WTC11 (cell line): Measurements from ENCODE around the gene RANBP17. TPM values are rescaled to one million over a fixed set of nuclear protein-coding genes. Genes with fewer than 3 reads are reported as not detected.

Experiments used
- ATAC-seq: fragments of 200-7000 bp; cut with Tn5 transposase; 2 replicates; pipeline ENCODE4 v1.10.0; 2021; ENCODE audit warnings: mild to moderate bottlenecking, moderate library complexity
- CTCF ChIA-PET: fragments of 300-600 bp; sonication (Branson Sonifier 250); formaldehyde crosslinking; loops from one replicate; lab custom pipeline; 2021; ENCODE audit warnings: antibody characterized with exemption; lab: Charles Lee
- POLR2A ChIA-PET: fragments of 350-600 bp; sonication (Branson Sonifier 250); formaldehyde crosslinking; loops from one replicate; lab custom pipeline; 2021; ENCODE audit warnings: antibody characterized with exemption; lab: Charles Lee
- DNase-seq: peaks from one replicate; pipeline ENCODE4 v3.0.0; 2021; ENCODE audit warnings: low spot score
- H3K27ac Mint-ChIP-seq: 2 replicates; pipeline ENCODE4 v1.8.0; 2021; ENCODE audit warnings: mixed read lengths
- H3K27me3 Mint-ChIP-seq: 2 replicates; pipeline ENCODE4 v1.8.0; 2021; ENCODE audit warnings: low read depth, mild to moderate bottlenecking, moderate library complexity, mixed read lengths
- H3K36me3 Mint-ChIP-seq: 2 replicates; pipeline ENCODE4 v1.8.0; 2021; ENCODE audit warnings: mixed read lengths
- H3K4me1 Mint-ChIP-seq: 2 replicates; pipeline ENCODE4 v1.8.0; 2022; ENCODE audit warnings: mixed read lengths
- H3K4me3 Mint-ChIP-seq: 2 replicates; pipeline ENCODE4 v1.8.0; 2021; ENCODE audit warnings: mild to moderate bottlenecking, moderate library complexity, mixed read lengths
- H3K9me3 Mint-ChIP-seq: 2 replicates; pipeline ENCODE4 v1.8.0; 2021; ENCODE audit warnings: mixed read lengths
- ATF1 ChIP-seq: sonication (generic); formaldehyde crosslinking; IDR thresholded peaks from 2 replicates; pipeline ENCODE4 v1.8.1; 2023; ENCODE audit warnings: mild to moderate bottlenecking, moderate library complexity, missing genetic modification reagents
- IRF2 ChIP-seq: sonication (generic); formaldehyde crosslinking; IDR thresholded peaks from 2 replicates; pipeline ENCODE4 v1.8.0; 2022; ENCODE audit warnings: low read depth, missing genetic modification reagents, borderline replicate concordance
- JAZF1 ChIP-seq: fragments of 250-450 bp; sonication (Bioruptor Pico); IDR thresholded peaks from 2 replicates; pipeline ENCODE4 v1.9.0; 2021; ENCODE audit warnings: moderate library complexity, mild to moderate bottlenecking, inconsistent platforms
- KAT7 ChIP-seq: sonication (generic); formaldehyde crosslinking; IDR thresholded peaks from 2 replicates; pipeline ENCODE4 v1.8.1; 2023; ENCODE audit warnings: missing genetic modification reagents, mild to moderate bottlenecking, borderline replicate concordance
- MXD4 ChIP-seq: fragments of 250-450 bp; sonication (Bioruptor Pico); IDR thresholded peaks from 2 replicates; pipeline ENCODE4 v1.8.0; 2021; ENCODE audit warnings: mild to moderate bottlenecking, moderate library complexity, borderline replicate concordance
- RELA ChIP-seq: sonication (generic); formaldehyde crosslinking; IDR thresholded peaks from 2 replicates; pipeline ENCODE4 v1.8.1; 2022; ENCODE audit warnings: missing genetic modification reagents, mild to moderate bottlenecking, borderline replicate concordance
- SMAD4 ChIP-seq: sonication (generic); formaldehyde crosslinking; IDR thresholded peaks from 2 replicates; pipeline ENCODE4 v1.8.0; 2022; ENCODE audit warnings: mild to moderate bottlenecking, missing genetic modification reagents
- ZNF121 ChIP-seq: sonication (generic); formaldehyde crosslinking; IDR thresholded peaks from 2 replicates; pipeline ENCODE4 v1.8.0; 2023; ENCODE audit warnings: missing genetic modification reagents
- ZNF232 ChIP-seq: sonication (generic); formaldehyde crosslinking; IDR thresholded peaks from 2 replicates; pipeline ENCODE4 v1.8.0; 2022; ENCODE audit warnings: mild to moderate bottlenecking, missing genetic modification reagents
- ZNF263 ChIP-seq: sonication (generic); formaldehyde crosslinking; IDR thresholded peaks from 2 replicates; pipeline ENCODE4 v1.8.1; 2022; ENCODE audit warnings: low read depth, mild to moderate bottlenecking, moderate library complexity, missing genetic modification reagents
- ZNF317 ChIP-seq: sonication (generic); formaldehyde crosslinking; IDR thresholded peaks from 2 replicates; pipeline ENCODE4 v1.8.1; 2023; ENCODE audit warnings: low read depth, mild to moderate bottlenecking, moderate library complexity, missing genetic modification reagents, borderline replicate concordance
- total RNA-seq: library from RNA; stranded (reverse); gene quantifications from 3 replicates; pipeline ENCODE4 v1.2.3, GENCODE V29; 2021
- TF ChIP-seq, protein P1 (sequence below): fragments of 250-450 bp; sonication (Bioruptor Pico); conservative IDR thresholded peaks from 2 replicates; pipeline ENCODE4 v1.9.0; 2021; ENCODE audit warnings: mild to moderate bottlenecking
- TF ChIP-seq, protein P2 (sequence below): sonication (generic); formaldehyde crosslinking; IDR thresholded peaks from 2 replicates; pipeline ENCODE4 v1.8.0; 2022; ENCODE audit warnings: mild to moderate bottlenecking, missing genetic modification reagents
- TF ChIP-seq, protein P3 (sequence below): sonication (generic); formaldehyde crosslinking; IDR thresholded peaks from 2 replicates; pipeline ENCODE4 v1.8.1; 2023; ENCODE audit warnings: mild to moderate bottlenecking, missing genetic modification reagents, borderline replicate concordance
- TF ChIP-seq, protein P4 (sequence below): fragments of 250-450 bp; sonication (Bioruptor Pico); IDR thresholded peaks from 2 replicates; pipeline ENCODE4 v1.9.0; 2021; ENCODE audit warnings: moderate library complexity, mild to moderate bottlenecking, inconsistent platforms, borderline replicate concordance
- TF ChIP-seq, protein P5 (sequence below): fragments of 250-450 bp; sonication (Bioruptor Pico); IDR thresholded peaks from 2 replicates; pipeline ENCODE4 v1.8.0; 2021; ENCODE audit warnings: mild to moderate bottlenecking
- TF ChIP-seq, protein P6 (sequence below): sonication (generic); formaldehyde crosslinking; conservative IDR thresholded peaks from 2 replicates; pipeline ENCODE4 v1.8.1; 2022; ENCODE audit warnings: mild to moderate bottlenecking, missing genetic modification reagents
- TF ChIP-seq, protein P7 (sequence below): sonication (generic); formaldehyde crosslinking; IDR thresholded peaks from 2 replicates; pipeline ENCODE4 v1.8.1; 2023; ENCODE audit warnings: mild to moderate bottlenecking, moderate library complexity, missing genetic modification reagents

Gene RANBP17
- total RNA-seq, 1 experiment from 2014 or later = 23.1 TPM

DNA sequence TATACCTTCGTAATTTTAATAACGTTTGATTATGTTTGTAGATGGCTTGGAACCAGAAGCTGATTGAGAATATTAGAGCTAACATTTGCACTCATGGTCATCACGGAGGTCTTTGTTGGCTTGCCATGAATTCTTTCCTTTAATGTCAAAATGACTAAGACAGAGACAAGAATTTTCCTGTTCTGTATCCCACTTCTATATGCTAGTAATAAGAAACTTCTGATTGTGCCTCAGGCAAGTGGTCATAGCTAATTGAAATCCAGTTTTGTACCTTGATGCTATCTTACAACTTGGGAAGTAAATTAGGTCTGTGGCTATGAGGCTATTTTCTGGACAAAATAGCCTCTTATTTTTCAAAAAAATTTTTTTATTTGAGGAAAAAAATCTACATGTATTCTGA is 167.6 kb downstream of the RANBP17 start (continued):
- TF ChIP-seq ZNF263 = no peak
- TF ChIP-seq KAT7 (CRISPR knock-in tag) = no peak
- no peak for TF ChIP-seq ZNF232 (CRISPR knock-in tag)
- TF ChIP-seq IRF2 = no peak
- TF ChIP-seq ZNF121 (CRISPR knock-in tag) = no peak
- TF ChIP-seq, all 79 proteins: peak for 0

DNA sequence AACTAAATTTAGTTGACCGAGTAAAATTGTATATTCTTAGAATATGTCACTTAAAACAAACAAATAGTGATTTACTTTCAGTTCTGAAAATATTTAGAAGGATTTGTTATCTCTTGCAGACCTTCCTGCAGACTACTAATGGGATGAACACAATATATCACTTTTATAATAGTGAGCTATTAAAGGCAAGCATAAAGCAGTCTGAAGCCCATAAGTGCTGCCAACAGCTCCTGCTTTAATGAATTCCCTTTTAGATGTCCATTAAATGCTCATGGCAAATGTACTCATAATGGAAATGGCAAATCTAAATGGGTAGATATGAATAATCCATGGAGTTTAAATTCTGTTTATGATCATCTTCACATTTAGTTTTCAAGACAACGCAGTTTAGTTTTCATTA is 170.2 kb downstream of the RANBP17 start:
- TF ChIP-seq SMAD4 (CRISPR knock-in tag) = no peak
- no peak for TF ChIP-seq ZNF317 (CRISPR knock-in tag)
- TF ChIP-seq, protein P1, sequence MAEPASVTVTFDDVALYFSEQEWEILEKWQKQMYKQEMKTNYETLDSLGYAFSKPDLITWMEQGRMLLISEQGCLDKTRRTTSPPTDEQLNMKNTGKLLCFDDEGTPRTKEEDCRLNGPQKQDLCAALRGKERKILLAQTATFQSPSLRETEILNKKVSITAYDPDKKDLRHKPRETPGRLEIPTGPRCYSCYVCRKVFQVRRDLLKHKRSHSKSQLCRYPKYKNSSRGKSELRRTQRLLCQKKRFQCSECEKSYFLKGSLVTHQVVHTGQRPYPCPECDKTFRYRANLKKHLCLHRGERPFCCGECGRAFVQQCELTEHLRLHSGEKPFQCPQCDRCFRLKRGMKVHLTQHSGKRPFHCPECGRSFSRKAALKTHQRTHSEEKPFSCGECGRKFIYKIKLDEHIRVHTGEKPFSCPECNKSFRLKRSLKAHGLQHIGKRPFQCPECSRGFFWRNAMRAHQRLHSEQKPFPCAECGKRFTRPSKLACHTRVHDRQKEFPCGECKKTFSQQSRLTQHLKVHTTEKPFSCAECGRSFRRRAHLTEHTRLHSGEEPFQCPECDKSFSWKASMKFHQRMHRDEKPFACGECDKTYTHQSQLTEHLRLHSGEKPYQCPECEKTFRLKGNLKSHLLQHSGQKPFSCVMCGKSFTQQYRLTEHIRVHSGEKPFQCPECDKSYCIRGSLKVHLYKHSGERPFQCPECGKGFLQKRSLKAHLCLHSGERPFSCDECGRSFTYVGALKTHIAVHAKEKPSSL (CRISPR knock-in tag) = no peak
- no peak for TF ChIP-seq RELA
- TF ChIP-seq, protein P2, sequence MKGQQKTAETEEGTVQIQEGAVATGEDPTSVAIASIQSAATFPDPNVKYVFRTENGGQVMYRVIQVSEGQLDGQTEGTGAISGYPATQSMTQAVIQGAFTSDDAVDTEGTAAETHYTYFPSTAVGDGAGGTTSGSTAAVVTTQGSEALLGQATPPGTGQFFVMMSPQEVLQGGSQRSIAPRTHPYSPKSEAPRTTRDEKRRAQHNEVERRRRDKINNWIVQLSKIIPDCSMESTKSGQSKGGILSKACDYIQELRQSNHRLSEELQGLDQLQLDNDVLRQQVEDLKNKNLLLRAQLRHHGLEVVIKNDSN (CRISPR knock-in tag) = no peak
- no peak for TF ChIP-seq KAT7 (CRISPR knock-in tag)
- no peak for TF ChIP-seq JAZF1 (CRISPR knock-in tag)
- TF ChIP-seq, protein P3, sequence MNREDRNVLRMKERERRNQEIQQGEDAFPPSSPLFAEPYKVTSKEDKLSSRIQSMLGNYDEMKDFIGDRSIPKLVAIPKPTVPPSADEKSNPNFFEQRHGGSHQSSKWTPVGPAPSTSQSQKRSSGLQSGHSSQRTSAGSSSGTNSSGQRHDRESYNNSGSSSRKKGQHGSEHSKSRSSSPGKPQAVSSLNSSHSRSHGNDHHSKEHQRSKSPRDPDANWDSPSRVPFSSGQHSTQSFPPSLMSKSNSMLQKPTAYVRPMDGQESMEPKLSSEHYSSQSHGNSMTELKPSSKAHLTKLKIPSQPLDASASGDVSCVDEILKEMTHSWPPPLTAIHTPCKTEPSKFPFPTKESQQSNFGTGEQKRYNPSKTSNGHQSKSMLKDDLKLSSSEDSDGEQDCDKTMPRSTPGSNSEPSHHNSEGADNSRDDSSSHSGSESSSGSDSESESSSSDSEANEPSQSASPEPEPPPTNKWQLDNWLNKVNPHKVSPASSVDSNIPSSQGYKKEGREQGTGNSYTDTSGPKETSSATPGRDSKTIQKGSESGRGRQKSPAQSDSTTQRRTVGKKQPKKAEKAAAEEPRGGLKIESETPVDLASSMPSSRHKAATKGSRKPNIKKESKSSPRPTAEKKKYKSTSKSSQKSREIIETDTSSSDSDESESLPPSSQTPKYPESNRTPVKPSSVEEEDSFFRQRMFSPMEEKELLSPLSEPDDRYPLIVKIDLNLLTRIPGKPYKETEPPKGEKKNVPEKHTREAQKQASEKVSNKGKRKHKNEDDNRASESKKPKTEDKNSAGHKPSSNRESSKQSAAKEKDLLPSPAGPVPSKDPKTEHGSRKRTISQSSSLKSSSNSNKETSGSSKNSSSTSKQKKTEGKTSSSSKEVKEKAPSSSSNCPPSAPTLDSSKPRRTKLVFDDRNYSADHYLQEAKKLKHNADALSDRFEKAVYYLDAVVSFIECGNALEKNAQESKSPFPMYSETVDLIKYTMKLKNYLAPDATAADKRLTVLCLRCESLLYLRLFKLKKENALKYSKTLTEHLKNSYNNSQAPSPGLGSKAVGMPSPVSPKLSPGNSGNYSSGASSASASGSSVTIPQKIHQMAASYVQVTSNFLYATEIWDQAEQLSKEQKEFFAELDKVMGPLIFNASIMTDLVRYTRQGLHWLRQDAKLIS (CRISPR knock-in tag) = no peak
- no peak for TF ChIP-seq ATF1 (CRISPR knock-in tag)
- TF ChIP-seq, protein P4, sequence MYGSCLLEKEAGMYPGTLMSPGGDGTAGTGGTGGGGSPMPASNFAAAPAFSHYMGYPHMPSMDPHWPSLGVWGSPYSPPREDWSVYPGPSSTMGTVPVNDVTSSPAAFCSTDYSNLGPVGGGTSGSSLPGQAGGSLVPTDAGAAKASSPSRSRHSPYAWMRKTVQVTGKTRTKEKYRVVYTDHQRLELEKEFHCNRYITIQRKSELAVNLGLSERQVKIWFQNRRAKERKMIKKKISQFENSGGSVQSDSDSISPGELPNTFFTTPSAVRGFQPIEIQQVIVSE (CRISPR knock-in tag) = no peak
- TF ChIP-seq, protein P5, sequence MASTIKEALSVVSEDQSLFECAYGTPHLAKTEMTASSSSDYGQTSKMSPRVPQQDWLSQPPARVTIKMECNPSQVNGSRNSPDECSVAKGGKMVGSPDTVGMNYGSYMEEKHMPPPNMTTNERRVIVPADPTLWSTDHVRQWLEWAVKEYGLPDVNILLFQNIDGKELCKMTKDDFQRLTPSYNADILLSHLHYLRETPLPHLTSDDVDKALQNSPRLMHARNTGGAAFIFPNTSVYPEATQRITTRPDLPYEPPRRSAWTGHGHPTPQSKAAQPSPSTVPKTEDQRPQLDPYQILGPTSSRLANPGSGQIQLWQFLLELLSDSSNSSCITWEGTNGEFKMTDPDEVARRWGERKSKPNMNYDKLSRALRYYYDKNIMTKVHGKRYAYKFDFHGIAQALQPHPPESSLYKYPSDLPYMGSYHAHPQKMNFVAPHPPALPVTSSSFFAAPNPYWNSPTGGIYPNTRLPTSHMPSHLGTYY (CRISPR knock-in tag) = no peak
- TF ChIP-seq, protein P6, sequence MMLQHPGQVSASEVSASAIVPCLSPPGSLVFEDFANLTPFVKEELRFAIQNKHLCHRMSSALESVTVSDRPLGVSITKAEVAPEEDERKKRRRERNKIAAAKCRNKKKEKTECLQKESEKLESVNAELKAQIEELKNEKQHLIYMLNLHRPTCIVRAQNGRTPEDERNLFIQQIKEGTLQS (CRISPR knock-in tag) = no peak
- no peak for TF ChIP-seq MXD4 (CRISPR knock-in tag)
- TF ChIP-seq, protein P7, sequence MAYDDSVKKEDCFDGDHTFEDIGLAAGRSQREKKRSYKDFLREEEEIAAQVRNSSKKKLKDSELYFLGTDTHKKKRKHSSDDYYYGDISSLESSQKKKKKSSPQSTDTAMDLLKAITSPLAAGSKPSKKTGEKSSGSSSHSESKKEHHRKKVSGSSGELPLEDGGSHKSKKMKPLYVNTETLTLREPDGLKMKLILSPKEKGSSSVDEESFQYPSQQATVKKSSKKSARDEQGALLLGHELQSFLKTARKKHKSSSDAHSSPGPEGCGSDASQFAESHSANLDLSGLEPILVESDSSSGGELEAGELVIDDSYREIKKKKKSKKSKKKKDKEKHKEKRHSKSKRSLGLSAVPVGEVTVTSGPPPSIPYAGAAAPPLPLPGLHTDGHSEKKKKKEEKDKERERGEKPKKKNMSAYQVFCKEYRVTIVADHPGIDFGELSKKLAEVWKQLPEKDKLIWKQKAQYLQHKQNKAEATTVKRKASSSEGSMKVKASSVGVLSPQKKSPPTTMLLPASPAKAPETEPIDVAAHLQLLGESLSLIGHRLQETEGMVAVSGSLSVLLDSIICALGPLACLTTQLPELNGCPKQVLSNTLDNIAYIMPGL (CRISPR knock-in tag) = no peak
- no peak for TF ChIP-seq IRF2
- CTCF ChIA-PET = no interaction called here
- no peak for DNase-seq
- Mint-ChIP-seq H3K36me3 (no peaks in the 10 kb centered on the region), H3K27me3 (no peaks in the 10 kb centered on the region), H3K4me3 (no peak overlapping the region), H3K9me3 (peaks cover 6% of the 10 kb centered on the region; the same call in 1 of the 2 replicates), H3K27ac (no peak overlapping the region), H3K4me1 (no peaks in the 10 kb centered on the region)
- POLR2A ChIA-PET = no interaction called here
- ATAC-seq = no peak
